Upper lobe of right lung (tissue), 1 donor: ENCODE measurements around the gene NID1. TPM values are rescaled to one million over a fixed set of nuclear protein-coding genes. Genes with fewer than 3 reads are reported as not detected.

Experiments used
- ATAC-seq: fragments of 200-7000 bp; cut with Tn5 transposase; one replicate; pipeline ENCODE4 v1.9.1; 2020; ENCODE audit warnings: mild to moderate bottlenecking, moderate library complexity
- DNase-seq: peaks from one replicate; pipeline ENCODE4 v3.0.0-alpha.2; 2020
- H3K27ac ChIP-seq: fragments of 200-600 bp; one replicate; pipeline ENCODE4 v1.8.0; 2022
- H3K27me3 ChIP-seq: fragments of 200-600 bp; one replicate; pipeline ENCODE4 v1.8.0; 2022; ENCODE audit warnings: mild to moderate bottlenecking
- H3K36me3 ChIP-seq: fragments of 200-600 bp; one replicate; pipeline ENCODE4 v1.8.0; 2022
- H3K4me1 ChIP-seq: fragments of 200-600 bp; one replicate; pipeline ENCODE4 v1.8.0; 2022
- H3K4me3 ChIP-seq: fragments of 200-600 bp; one replicate; pipeline ENCODE4 v1.8.0; 2022; ENCODE audit warnings: mild to moderate bottlenecking
- H3K9me3 ChIP-seq: fragments of 200-600 bp; one replicate; pipeline ENCODE4 v1.8.0; 2022
- CTCF ChIP-seq: fragments of 200-600 bp; IDR thresholded peaks from one replicate; pipeline ENCODE4 v1.8.0; 2022; ENCODE audit warnings: antibody characterized with exemption
- intact Hi-C: fragments of 100-400 bp; cut with DNase I; formaldehyde crosslinking; loops from one replicate; pipeline ENCODE4 v1.11.0; 2022
- total RNA-seq: library from RNA; stranded (reverse); fragmentation: NEBNext Ultra II Directional; extraction: Animal tissue kit (Norgen Biotek cat#: 25700); gene quantifications from one replicate; pipeline ENCODE4 v1.2.1, GENCODE V29; 2021
- donor health status: DM: no; HTN: yes; CAD: no; lungs with severe emphysema.

Gene NID1
- total RNA-seq, 1 donor from 2014 or later = 60.5 TPM

- no peak for TF ChIP-seq CTCF
- Histone ChIP-seq H3K4me3 (no peak overlapping the region), H3K27me3 (no peaks in the 10 kb centered on the region), H3K4me1 (no peaks in the 10 kb centered on the region), H3K27ac (no peak overlapping the region), H3K36me3 (no peaks in the 10 kb centered on the region), H3K9me3 (no peaks in the 10 kb centered on the region)
- ATAC-seq = no peak
- no peak for DNase-seq
- intact Hi-C loops = no loop called here
Observed at GRCh38 chr1:236095705-236096520, 31.0 kb upstream of the NID1 start.

- intact Hi-C loops = no loop called here
Observed at GRCh38 chr1:236092899-236093298, 28.0 kb upstream of the NID1 start.

GRCh38 chr1:236091933-236092318, 27.0 kb upstream of the NID1 start:
- no peaks in the 10 kb centered on the region for H3K9me3 ChIP-seq
- H3K27me3 ChIP-seq = no peaks in the 10 kb centered on the region
- H3K27ac ChIP-seq = no peak overlapping the region
- intact Hi-C loops = no loop called here
- no peaks in the 10 kb centered on the region for H3K4me1 ChIP-seq
- no peak overlapping the region for H3K4me3 ChIP-seq
- TF ChIP-seq CTCF = no peak
- ATAC-seq (no peak), DNase-seq (no peak)
- H3K36me3 ChIP-seq = no peaks in the 10 kb centered on the region

More at GRCh38 chr1:236092899-236093298, 28.0 kb upstream of the NID1 start:
- no peaks in the 10 kb centered on the region for H3K4me1 ChIP-seq
- H3K27ac ChIP-seq = no peak overlapping the region
- H3K27me3 ChIP-seq = no peaks in the 10 kb centered on the region
- no peaks in the 10 kb centered on the region for H3K36me3 ChIP-seq
- no peaks in the 10 kb centered on the region for H3K9me3 ChIP-seq
- no peak for DNase-seq
- H3K4me3 ChIP-seq = no peak overlapping the region
- no peak for TF ChIP-seq CTCF
- no peak for ATAC-seq

GRCh38 chr1:236090741-236091147, 25.9 kb upstream of the NID1 start:
- Histone ChIP-seq H3K4me1 (no peaks in the 10 kb centered on the region), H3K27ac (no peak overlapping the region), H3K27me3 (no peaks in the 10 kb centered on the region), H3K4me3 (no peak overlapping the region), H3K36me3 (no peaks in the 10 kb centered on the region), H3K9me3 (no peaks in the 10 kb centered on the region)
- intact Hi-C loops = no loop called here
- ATAC-seq = no peak
- DNase-seq = no peak
- TF ChIP-seq CTCF = no peak

DNA sequence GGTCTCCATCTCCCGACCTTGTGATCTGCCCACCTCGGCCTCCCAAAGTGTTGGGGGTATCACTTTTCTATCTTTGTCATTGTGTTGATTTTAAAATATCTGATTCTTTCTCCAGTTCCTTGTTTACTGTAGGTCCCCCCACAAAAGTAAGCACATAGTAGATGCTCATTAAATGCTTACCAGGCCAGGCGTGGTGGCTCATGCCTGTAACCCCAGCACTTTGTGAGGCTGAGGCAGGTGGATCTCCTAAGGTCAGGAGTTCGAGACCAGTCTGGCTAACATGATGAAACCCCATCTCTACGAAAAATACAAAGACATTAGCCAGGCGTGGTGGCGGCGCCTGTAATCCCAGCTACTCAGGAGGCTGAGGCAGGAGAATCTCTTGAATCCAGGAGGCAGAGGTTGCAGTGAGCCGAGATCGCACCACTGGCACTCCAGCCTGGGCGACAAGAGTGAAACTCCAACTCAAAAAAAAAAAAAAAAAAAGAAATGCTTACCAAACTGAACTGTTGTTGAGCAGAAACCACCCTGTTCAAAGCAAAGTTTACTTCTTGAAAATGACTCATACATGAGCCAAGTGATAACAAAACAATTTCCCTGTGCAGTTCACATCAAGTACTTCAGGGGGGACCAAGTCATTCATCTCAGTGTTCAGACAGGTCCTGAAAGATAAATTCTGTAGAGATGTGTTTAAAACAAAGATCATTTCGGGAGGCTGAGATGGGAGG, 24.3 kb upstream of the NID1 start:
- DNase-seq (no peak), ATAC-seq (no peak)
- no peak overlapping the region for H3K4me3 ChIP-seq
- H3K27me3 ChIP-seq = no peaks in the 10 kb centered on the region
- no peak for TF ChIP-seq CTCF
- intact Hi-C loops = no loop called here
- H3K9me3 ChIP-seq = no peaks in the 10 kb centered on the region
- H3K4me1 ChIP-seq = no peaks in the 10 kb centered on the region
- H3K36me3 ChIP-seq = no peaks in the 10 kb centered on the region
- H3K27ac ChIP-seq = no peak overlapping the region
